Suprapubic skin (tissue), 4 donors: Measurements from ENCODE around the gene PRDM5.

ENCODE experiments used
- CTCF ChIP-seq, 2 donors: fragments of 200-600 bp in 1 of 2; fragments of 450-650 bp in 1 of 2; sonication (generic) in 1 of 2; IDR thresholded peaks; one replicate each; pipeline ENCODE4 v1.5.1; 2016 to 2019; ENCODE audit warnings: antibody characterized with exemption in 2 of 2, mild to moderate bottlenecking in 1 of 2, moderate library complexity in 1 of 2
- EP300 ChIP-seq: sonication (generic); formaldehyde crosslinking; IDR thresholded peaks from one replicate; pipeline ENCODE4 v1.6.1; 2017; ENCODE audit warnings: antibody characterized with exemption
- POLR2A ChIP-seq, 2 donors: fragments of 450-650 bp; IDR thresholded peaks; one replicate each; pipeline ENCODE4 v1.6.1; 2017; ENCODE audit warnings: antibody characterized with exemption in 2 of 2, mild to moderate bottlenecking in 2 of 2, moderate library complexity in 2 of 2
- POLR2AphosphoS5 ChIP-seq, 3 donors: sonication (generic); formaldehyde crosslinking; IDR thresholded peaks; one replicate each; pipeline ENCODE4 v1.6.1; 2017; ENCODE audit warnings: antibody characterized with exemption in 3 of 3

GRCh38 chr4:120773641-120774040 is 148.9 kb downstream of the PRDM5 start:
- TF ChIP-seq CTCF (IDR thresholded peaks at IDR 0.05) = no peak
- no peak for TF ChIP-seq POLR2AphosphoS5 (IDR thresholded peaks at IDR 0.05)
- no peak for TF ChIP-seq POLR2A (IDR thresholded peaks at IDR 0.05)
- no peak for TF ChIP-seq EP300
